Central memory CD4-positive, alpha-beta T cell (primary cell): ENCODE data around the gene B4GALNT3.
"Not testable (repeated sequence)": the region's sequence is repeated elsewhere in the genome, so short reads cannot be mapped to it uniquely, and the experiment has no call there.

Source experiments
- DNase-seq: peaks from one replicate; pipeline ENCODE4 v3.0.0; 2022
- total RNA-seq, 3 experiments: gene quantifications; one replicate each; lab custom pipeline; 2026; lab: John Stamatoyannopoulos, UW

The B4GALNT3 gene
- 1.2 to 2.9 (median 2.8) reads per million in 3 experiments for total RNA-seq

- peak; percentile 29 for DNase-seq
These were observed at the start of gene B4GALNT3 for GRCh38 chr12:459430-460258. Gene B4GALNT3 (plus strand): TSS chr12:459939. CDS start chr12:460377, 438 bp downstream.

GRCh38 chr12:414859-415258, 44.9 kb upstream of the B4GALNT3 start:
- no peak for DNase-seq

- no peak for DNase-seq
These were observed 41.3 kb upstream of the B4GALNT3 start for GRCh38 chr12:418432-418831.

GRCh38 chr12:422526-422925, 37.2 kb upstream of the B4GALNT3 start:
- DNase-seq = no peak

GRCh38 chr12:435737-436136, 24.0 kb upstream of the B4GALNT3 start:
- DNase-seq = not testable (repeated sequence)

GRCh38 chr12:442235-442884, 17.4 kb upstream of the B4GALNT3 start:
- DNase-seq = peak; percentile 35

- no peak for DNase-seq
These were observed 12.6 kb upstream of the B4GALNT3 start for GRCh38 chr12:447141-447540.

- DNase-seq = no peak
These were observed 10.5 kb upstream of the B4GALNT3 start for GRCh38 chr12:449203-449602.

- no peak for DNase-seq
These were observed 9.3 kb upstream of the B4GALNT3 start for GRCh38 chr12:450438-450837.

GRCh38 chr12:452667-453210, 7.0 kb upstream of the B4GALNT3 start:
- DNase-seq = peak; percentile 55

GRCh38 chr12:454833-455232, 4.9 kb upstream of the B4GALNT3 start:
- no peak for DNase-seq

GRCh38 chr12:455821-456220, 3.9 kb upstream of the B4GALNT3 start:
- DNase-seq = no peak

- no peak for DNase-seq
These were observed 2.1 kb upstream of the B4GALNT3 start for GRCh38 chr12:457676-458075.

- DNase-seq = no peak
These were observed 699 bp upstream of the B4GALNT3 start for GRCh38 chr12:459050-459429.

GRCh38 chr12:460261-461230, 807 bp downstream of the B4GALNT3 start:
- peak; percentile 22 for DNase-seq

- DNase-seq = no peak
These were observed 1.7 kb downstream of the B4GALNT3 start for GRCh38 chr12:461425-461824.

- no peak for DNase-seq
These were observed 3.4 kb downstream of the B4GALNT3 start for GRCh38 chr12:462936-463705.

- no peak for DNase-seq
These were observed 4.9 kb downstream of the B4GALNT3 start for GRCh38 chr12:464484-465267.

- no peak for DNase-seq
These were observed 6.3 kb downstream of the B4GALNT3 start for GRCh38 chr12:466039-466438.

- DNase-seq = no peak
These were observed 7.0 kb downstream of the B4GALNT3 start for GRCh38 chr12:466762-467161.

GRCh38 chr12:467591-467990, 7.9 kb downstream of the B4GALNT3 start:
- DNase-seq = no peak
